Muscle layer of duodenum (tissue), 2 donors: ENCODE data around the gene ACAD8.

ENCODE experiments used
- H3K27ac ChIP-seq: one replicate; pipeline ENCODE4 v1.7.0; 2013; ENCODE audit warnings: mild to moderate bottlenecking, low read length
- H3K27me3 ChIP-seq: one replicate; pipeline ENCODE4 v1.7.0; 2013; ENCODE audit warnings: low read depth, mild to moderate bottlenecking, control low read depth, low read length
- H3K36me3 ChIP-seq, 2 donors: one replicate each; pipeline ENCODE4 v1.7.0; 2013; ENCODE audit warnings: low read length in 2 of 2, control low read depth in 1 of 2, mild to moderate bottlenecking in 1 of 2; ENCODE audit not compliant: insufficient read depth in 2 of 2, control insufficient read depth in 1 of 2
- H3K4me1 ChIP-seq, 2 donors: one replicate each; pipeline ENCODE4 v1.7.0; 2013; ENCODE audit warnings: low read length in 2 of 2, mild to moderate bottlenecking in 2 of 2, control low read depth in 1 of 2, moderate library complexity in 1 of 2; ENCODE audit not compliant: insufficient read depth in 2 of 2, control insufficient read depth in 1 of 2
- H3K4me3 ChIP-seq, 2 donors: one replicate each; pipeline ENCODE4 v1.7.0; 2013; ENCODE audit warnings: low read length in 2 of 2, low read depth in 1 of 2, mild to moderate bottlenecking in 1 of 2
- H3K9me3 ChIP-seq, 2 donors: one replicate each; pipeline ENCODE4 v1.7.0; 2013; ENCODE audit warnings: low read length in 2 of 2, control low read depth in 1 of 2, mild to moderate bottlenecking in 1 of 2; ENCODE audit not compliant: control insufficient read depth in 1 of 2
- donor health status: healthy.

Gene ACAD8

GRCh38 chr11:134228625-134229024 lies 24.7 kb upstream of the ACAD8 start:
- no peak overlapping the region for H3K4me3 ChIP-seq
- H3K36me3 ChIP-seq = no peaks in the 10 kb centered on the region
- H3K4me1 ChIP-seq = peaks cover 14 to 30% of the 10 kb centered on the region in 2 donors
- no peaks in the 10 kb centered on the region for H3K9me3 ChIP-seq
- H3K27ac ChIP-seq = no peak overlapping the region
- no peaks in the 10 kb centered on the region for H3K27me3 ChIP-seq

- no peaks in the 10 kb centered on the region for H3K9me3 ChIP-seq
- H3K4me1 ChIP-seq = peaks cover 14 to 30% of the 10 kb centered on the region in 2 donors
- no peak overlapping the region for H3K4me3 ChIP-seq
- H3K36me3 ChIP-seq = no peaks in the 10 kb centered on the region
- H3K27me3 ChIP-seq = no peaks in the 10 kb centered on the region
- H3K27ac ChIP-seq = no peak overlapping the region
Observed at GRCh38 chr11:134229126-134229790, 24.1 kb upstream of the ACAD8 start.

- Histone ChIP-seq H3K9me3 (no peaks in the 10 kb centered on the region), H3K36me3 (peaks cover 0 to 6% of the 10 kb centered on the region in 2 donors), H3K4me1 (peaks cover 14 to 29% of the 10 kb centered on the region in 2 donors), H3K4me3 (no peak overlapping the region), H3K27ac (no peak overlapping the region), H3K27me3 (no peaks in the 10 kb centered on the region)
Observed at GRCh38 chr11:134230339-134230738, 23.0 kb upstream of the ACAD8 start.

GRCh38 chr11:134231958-134232659 lies 21.3 kb upstream of the ACAD8 start:
- H3K36me3 ChIP-seq = peaks cover 7 to 13% of the 10 kb centered on the region in 2 donors
- no peak overlapping the region for H3K27ac ChIP-seq
- no peak overlapping the region for H3K4me3 ChIP-seq
- H3K4me1 ChIP-seq = peaks cover under 1 to 12% of the 10 kb centered on the region in 2 donors
- no peaks in the 10 kb centered on the region for H3K9me3 ChIP-seq
- no peaks in the 10 kb centered on the region for H3K27me3 ChIP-seq

GRCh38 chr11:134233729-134234179 lies 19.6 kb upstream of the ACAD8 start:
- Histone ChIP-seq H3K27ac (no peak overlapping the region), H3K9me3 (no peaks in the 10 kb centered on the region), H3K4me1 (peaks cover 0 to 4% of the 10 kb centered on the region in 2 donors), H3K36me3 (peaks cover 7 to 13% of the 10 kb centered on the region in 2 donors), H3K27me3 (no peaks in the 10 kb centered on the region), H3K4me3 (no peak overlapping the region)

- Histone ChIP-seq H3K9me3 (no peaks in the 10 kb centered on the region), H3K36me3 (peaks cover 21 to 29% of the 10 kb centered on the region in 2 donors), H3K4me1 (peaks cover 0 to 4% of the 10 kb centered on the region in 2 donors), H3K27me3 (no peaks in the 10 kb centered on the region), H3K4me3 (no peak overlapping the region), H3K27ac (no peak overlapping the region)
Observed at GRCh38 chr11:134235399-134235798, 18.0 kb upstream of the ACAD8 start.

GRCh38 chr11:134236834-134237556 lies 16.4 kb upstream of the ACAD8 start:
- peaks cover 27 to 40% of the 10 kb centered on the region in 2 donors for H3K36me3 ChIP-seq
- no peaks in the 10 kb centered on the region for H3K9me3 ChIP-seq
- no peak overlapping the region for H3K4me3 ChIP-seq
- no peaks in the 10 kb centered on the region for H3K27me3 ChIP-seq
- H3K27ac ChIP-seq = no peak overlapping the region
- H3K4me1 ChIP-seq = peaks cover 0 to 4% of the 10 kb centered on the region in 2 donors

GRCh38 chr11:134237557-134237922 lies 15.8 kb upstream of the ACAD8 start:
- Histone ChIP-seq H3K36me3 (peaks cover 31 to 45% of the 10 kb centered on the region in 2 donors), H3K27me3 (no peaks in the 10 kb centered on the region), H3K27ac (no peak overlapping the region), H3K4me3 (no peak overlapping the region), H3K4me1 (peaks cover 0 to under 1% of the 10 kb centered on the region in 2 donors), H3K9me3 (no peaks in the 10 kb centered on the region)

- H3K4me1 ChIP-seq = no peaks in the 10 kb centered on the region
Observed at GRCh38 chr11:134238956-134239355, 14.4 kb upstream of the ACAD8 start.

GRCh38 chr11:134240592-134240991 lies 12.8 kb upstream of the ACAD8 start:
- Histone ChIP-seq H3K9me3 (no peaks in the 10 kb centered on the region), H3K27me3 (no peaks in the 10 kb centered on the region), H3K36me3 (peaks cover 59 to 66% of the 10 kb centered on the region in 2 donors), H3K27ac (no peak overlapping the region), H3K4me1 (no peaks in the 10 kb centered on the region), H3K4me3 (no peak overlapping the region)

More at GRCh38 chr11:134238956-134239355, 14.4 kb upstream of the ACAD8 start:
- no peaks in the 10 kb centered on the region for H3K27me3 ChIP-seq
- H3K27ac ChIP-seq = no peak overlapping the region
- no peak overlapping the region for H3K4me3 ChIP-seq
- peaks cover 45 to 58% of the 10 kb centered on the region in 2 donors for H3K36me3 ChIP-seq
- H3K9me3 ChIP-seq = no peaks in the 10 kb centered on the region

GRCh38 chr11:134242376-134242775 lies 11.0 kb upstream of the ACAD8 start:
- H3K27ac ChIP-seq = no peak overlapping the region
- H3K4me1 ChIP-seq = no peaks in the 10 kb centered on the region
- no peak overlapping the region for H3K4me3 ChIP-seq
- H3K36me3 ChIP-seq = peaks cover 61 to 80% of the 10 kb centered on the region in 2 donors
- H3K9me3 ChIP-seq = no peaks in the 10 kb centered on the region
- no peaks in the 10 kb centered on the region for H3K27me3 ChIP-seq
